BJ (cell line): ENCODE results near the gene MAGIX. TPM values are rescaled to one million over a fixed set of nuclear protein-coding genes. Genes with fewer than 3 reads are reported as not detected.

Experiments used
- CTCF ChIA-PET: fragments of 350-600 bp; formaldehyde crosslinking; extraction: SDS; loops from one replicate; lab custom pipeline; 2021; ENCODE audit warnings: antibody characterized with exemption, inconsistent platforms; lab: Yijun Ruan, JAX
- POLR2A ChIA-PET: fragments of 300-600 bp; sonication (Branson Sonifier 250); formaldehyde crosslinking; extraction: SDS; loops from one replicate; lab custom pipeline; 2021; ENCODE audit warnings: antibody characterized with exemption; lab: Charles Lee
- DNase-seq: peaks from one replicate; pipeline ENCODE4 v3.0.0-alpha.2; 2011; ENCODE audit warnings: low read depth
- H3K27me3 ChIP-seq: 2 replicates; pipeline ENCODE4 v1.6.0; 2011; ENCODE audit warnings: low read length; ENCODE audit not compliant: control insufficient read depth, insufficient read depth
- H3K36me3 ChIP-seq: 2 replicates; pipeline ENCODE4 v1.5.1; 2011; ENCODE audit warnings: low read length; ENCODE audit not compliant: control insufficient read depth, insufficient read depth
- H3K4me3 ChIP-seq: 2 replicates; pipeline ENCODE4 v1.5.1; 2011; ENCODE audit warnings: low read depth, mild to moderate bottlenecking, control low read depth, low read length
- polyA plus RNA-seq: library from polyadenylated mRNA; depleted of rRNA; stranded (reverse); fragments of >200 nt; gene quantifications from 2 replicates; pipeline ENCODE4 v1.2.3, GENCODE V29; 2011
- TF ChIP-seq, protein P1 (sequence below): IDR thresholded peaks from 2 replicates; pipeline ENCODE4 v1.5.1; 2011; ENCODE audit warnings: low read depth, mild to moderate bottlenecking, control low read depth, inconsistent platforms, low read length, moderate library complexity; ENCODE audit not compliant: insufficient read depth

MAGIX gene
- polyA plus RNA-seq, 1 experiment: 0.67 TPM

GRCh38 chrX:49209434-49210251 is 47.1 kb downstream of the MAGIX start:
- ChIA-PET CTCF (no interaction called here), POLR2A (no interaction called here)
- DNase-seq: no peak
- TF ChIP-seq, protein P1, sequence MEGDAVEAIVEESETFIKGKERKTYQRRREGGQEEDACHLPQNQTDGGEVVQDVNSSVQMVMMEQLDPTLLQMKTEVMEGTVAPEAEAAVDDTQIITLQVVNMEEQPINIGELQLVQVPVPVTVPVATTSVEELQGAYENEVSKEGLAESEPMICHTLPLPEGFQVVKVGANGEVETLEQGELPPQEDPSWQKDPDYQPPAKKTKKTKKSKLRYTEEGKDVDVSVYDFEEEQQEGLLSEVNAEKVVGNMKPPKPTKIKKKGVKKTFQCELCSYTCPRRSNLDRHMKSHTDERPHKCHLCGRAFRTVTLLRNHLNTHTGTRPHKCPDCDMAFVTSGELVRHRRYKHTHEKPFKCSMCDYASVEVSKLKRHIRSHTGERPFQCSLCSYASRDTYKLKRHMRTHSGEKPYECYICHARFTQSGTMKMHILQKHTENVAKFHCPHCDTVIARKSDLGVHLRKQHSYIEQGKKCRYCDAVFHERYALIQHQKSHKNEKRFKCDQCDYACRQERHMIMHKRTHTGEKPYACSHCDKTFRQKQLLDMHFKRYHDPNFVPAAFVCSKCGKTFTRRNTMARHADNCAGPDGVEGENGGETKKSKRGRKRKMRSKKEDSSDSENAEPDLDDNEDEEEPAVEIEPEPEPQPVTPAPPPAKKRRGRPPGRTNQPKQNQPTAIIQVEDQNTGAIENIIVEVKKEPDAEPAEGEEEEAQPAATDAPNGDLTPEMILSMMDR: no peak
- Histone ChIP-seq H3K36me3 (no peaks in the 10 kb centered on the region), H3K4me3 (no peak overlapping the region), H3K27me3 (no peaks in the 10 kb centered on the region)

GRCh38 chrX:49210406-49210805 is 47.8 kb downstream of the MAGIX start:
- POLR2A ChIA-PET: no interaction called here
- no peaks in the 10 kb centered on the region for H3K27me3 ChIP-seq
- DNase-seq: no peak
- TF ChIP-seq, protein P1: no peak
- CTCF ChIA-PET: no interaction called here
- no peak overlapping the region for H3K4me3 ChIP-seq
- no peaks in the 10 kb centered on the region for H3K36me3 ChIP-seq

DNA sequence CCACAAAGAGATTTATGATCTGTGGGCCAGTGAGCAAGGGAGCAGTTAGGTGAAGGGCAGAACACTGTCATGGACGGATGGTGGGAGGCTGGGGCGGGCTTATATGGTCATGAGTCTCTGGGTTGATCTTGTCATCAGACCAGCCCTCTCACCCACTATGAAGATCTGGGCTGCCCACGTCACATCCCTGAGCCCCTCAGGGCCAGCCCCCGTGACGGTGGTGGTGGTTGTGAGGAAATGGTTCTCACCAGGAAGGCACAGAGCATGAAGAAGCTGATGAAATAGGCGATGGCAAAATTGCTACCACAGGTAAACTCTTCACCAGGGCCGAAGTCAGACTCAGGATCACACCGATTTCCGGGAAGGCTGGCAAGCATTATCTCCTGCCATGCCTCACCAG is 48.5 kb downstream of the MAGIX start:
- CTCF ChIA-PET: no interaction called here

GRCh38 chrX:49212209-49212608 is 49.7 kb downstream of the MAGIX start:
- ChIA-PET CTCF (no interaction called here), POLR2A (no interaction called here)
- TF ChIP-seq, protein P1: no peak
- no peaks in the 10 kb centered on the region for H3K27me3 ChIP-seq
- H3K4me3 ChIP-seq: no peak overlapping the region
- DNase-seq: no peak
- no peaks in the 10 kb centered on the region for H3K36me3 ChIP-seq

More for the DNA sequence above, 48.5 kb downstream of the MAGIX start:
- DNase-seq: no peak
- Histone ChIP-seq H3K27me3 (no peaks in the 10 kb centered on the region), H3K4me3 (no peak overlapping the region), H3K36me3 (no peaks in the 10 kb centered on the region)
- POLR2A ChIA-PET: no interaction called here
- TF ChIP-seq, protein P1: no peak

DNA sequence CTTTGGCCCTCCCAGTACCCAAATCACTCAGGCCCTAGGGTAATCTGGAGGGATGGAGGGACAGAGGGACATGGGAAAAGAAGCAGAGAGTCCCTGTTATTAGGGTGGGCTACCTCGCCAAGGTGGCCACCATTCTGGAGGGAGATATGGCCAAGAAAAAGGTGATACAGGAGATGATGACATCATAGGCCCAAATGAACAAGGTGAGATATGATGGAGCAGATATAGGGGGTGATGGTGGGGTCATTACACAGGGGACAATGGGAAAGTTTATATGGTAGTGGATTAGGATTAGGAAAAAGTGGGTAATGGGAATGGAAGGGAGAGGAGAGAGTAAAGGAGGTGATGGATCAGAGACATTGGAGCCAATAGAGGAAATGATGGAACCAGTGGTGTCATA is 50.3 kb downstream of the MAGIX start:
- CTCF ChIA-PET: interaction anchor here (0.6 kb wide), 1 partner anchor 17 kb away, joined by 3 read pairs; no protein-coding TSS in a partner anchor
- H3K4me3 ChIP-seq: no peak overlapping the region
- DNase-seq: no peak
- no peaks in the 10 kb centered on the region for H3K27me3 ChIP-seq
- POLR2A ChIA-PET: no interaction called here
- TF ChIP-seq, protein P1: no peak
- no peaks in the 10 kb centered on the region for H3K36me3 ChIP-seq
